GM18505 (cell line): ENCODE data around the gene SPATA31D4.
"Not testable (repeated sequence)": the region's sequence is repeated elsewhere in the genome, so short reads cannot be mapped to it uniquely, and the experiment has no call there.

Experiments used
- ATAC-seq: cut with Tn5 transposase; IDR thresholded peaks from one replicate; pipeline ENCODE4 v1.9.1; 2021; ENCODE audit not compliant: unreplicated experiment
- POLR2A ChIP-seq: IDR thresholded peaks from 4 replicates; pipeline ENCODE4 v1.6.1; 2011; ENCODE audit warnings: borderline replicate concordance; ENCODE audit not compliant: insufficient read depth, insufficient read length; ENCODE audit errors: extremely low read depth

SPATA31D4 gene

GRCh38 chr9:81915801-81916505 lies 12.3 kb upstream of the SPATA31D4 start:
- TF ChIP-seq POLR2A: no peak
- ATAC-seq: no peak

GRCh38 chr9:81918507-81918906 lies 9.7 kb upstream of the SPATA31D4 start:
- not testable (repeated sequence) for ATAC-seq

GRCh38 chr9:81930147-81930546 lies 1.9 kb downstream of the SPATA31D4 start:
- ATAC-seq: not testable (repeated sequence)

GRCh38 chr9:81933547-81933946 lies 5.3 kb downstream of the SPATA31D4 start:
- ATAC-seq: not testable (repeated sequence)

GRCh38 chr9:81943393-81943792 lies 15.2 kb downstream of the SPATA31D4 start, which contains the start of gene SPATA31D3:
Gene SPATA31D3 (plus strand): TSS chr9:81943500. CDS start chr9:81943586, 86 bp downstream.
- not testable (repeated sequence) for ATAC-seq

GRCh38 chr9:81948650-81949049 lies 20.4 kb downstream of the SPATA31D4 start:
- not testable (repeated sequence) for ATAC-seq

GRCh38 chr9:81953096-81953495 lies 24.9 kb downstream of the SPATA31D4 start:
- TF ChIP-seq POLR2A: no peak
- ATAC-seq: no peak

- no peak for TF ChIP-seq POLR2A
Measured at GRCh38 chr9:81955625-81956024, 27.4 kb downstream of the SPATA31D4 start.

GRCh38 chr9:81964218-81965171 lies 36.3 kb downstream of the SPATA31D4 start:
- no peak for TF ChIP-seq POLR2A
- ATAC-seq: no peak

More at GRCh38 chr9:81955625-81956024, 27.4 kb downstream of the SPATA31D4 start:
- no peak for ATAC-seq

GRCh38 chr9:81968026-81968425 lies 39.8 kb downstream of the SPATA31D4 start:
- no peak for TF ChIP-seq POLR2A
- no peak for ATAC-seq

- no peak for ATAC-seq
Measured at GRCh38 chr9:81969971-81970370, 41.7 kb downstream of the SPATA31D4 start.

GRCh38 chr9:81971727-81972126 lies 43.5 kb downstream of the SPATA31D4 start:
- no peak for ATAC-seq
- no peak for TF ChIP-seq POLR2A

More at GRCh38 chr9:81969971-81970370, 41.7 kb downstream of the SPATA31D4 start:
- no peak for TF ChIP-seq POLR2A

- ATAC-seq: no peak
- no peak for TF ChIP-seq POLR2A
Measured at GRCh38 chr9:81974764-81975163, 46.5 kb downstream of the SPATA31D4 start.

GRCh38 chr9:81976351-81976750 lies 48.1 kb downstream of the SPATA31D4 start:
- no peak for TF ChIP-seq POLR2A
- no peak for ATAC-seq
